ENCODE results near the gene MICAL2. TPM values are rescaled to one million over a fixed set of nuclear protein-coding genes. Genes with fewer than 3 reads are reported as not detected.

Gene MICAL2
- total RNA-seq, 1 experiment from 2014 or later = 247 TPM

DNA sequence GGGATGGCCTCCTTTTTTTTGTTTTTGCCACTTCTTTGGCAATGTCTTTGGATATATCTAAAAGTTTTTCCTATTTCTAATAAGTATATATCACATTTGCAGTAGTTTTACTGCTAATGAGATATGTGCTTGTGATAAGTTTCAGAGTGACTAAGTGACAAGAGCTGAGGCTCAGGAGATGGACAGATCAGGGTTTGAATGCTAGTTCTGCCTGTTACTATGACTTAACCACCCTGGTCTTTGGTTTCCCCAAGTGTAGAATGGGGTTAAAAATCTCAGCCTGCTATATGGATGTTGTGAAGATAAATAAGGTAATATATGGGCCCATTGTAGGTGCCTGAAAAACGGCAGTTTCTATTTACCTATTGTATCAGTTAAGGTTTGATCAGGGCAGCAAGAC, 9.1 kb upstream of the MICAL2 start:
- no peaks in the 10 kb centered on the region for H3K36me3 Mint-ChIP-seq (ENCODE audit: insufficient read depth, unreplicated experiment)
- intact Hi-C loops (cut with micrococcal nuclease; ENCODE audit: unreplicated experiment) = no loop called here
- BruUV-seq (replicated peaks) = no TSS peak
- H3K27me3 ChIP-seq (replicated peaks; ENCODE audit: control insufficient read depth, insufficient read depth, low read length) = no peaks in the 10 kb centered on the region
- H3K4me1 ChIP-seq = peaks cover 17% of the 10 kb centered on the region
- ChIA-PET CTCF (no interaction called here), POLR2A (no interaction called here)
- DNase-seq = no peak
- H3K4me3 Mint-ChIP-seq (ENCODE audit: unreplicated experiment) = no peak overlapping the region
- peaks cover 41% of the 10 kb centered on the region for H3K4me1 Mint-ChIP-seq (ENCODE audit: low read depth, unreplicated experiment)
- no peak overlapping the region for H3K4me3 ChIP-seq (ENCODE audit: low read depth, low read length)
- no peaks in the 10 kb centered on the region for H3K9me3 ChIP-seq
- H3K36me3 ChIP-seq (ENCODE audit: control insufficient read depth, insufficient read depth, low read length) = no peaks in the 10 kb centered on the region
- H3K27me3 Mint-ChIP-seq (ENCODE audit: insufficient read depth, unreplicated experiment) = no peaks in the 10 kb centered on the region
- TF ChIP-seq, protein P1, sequence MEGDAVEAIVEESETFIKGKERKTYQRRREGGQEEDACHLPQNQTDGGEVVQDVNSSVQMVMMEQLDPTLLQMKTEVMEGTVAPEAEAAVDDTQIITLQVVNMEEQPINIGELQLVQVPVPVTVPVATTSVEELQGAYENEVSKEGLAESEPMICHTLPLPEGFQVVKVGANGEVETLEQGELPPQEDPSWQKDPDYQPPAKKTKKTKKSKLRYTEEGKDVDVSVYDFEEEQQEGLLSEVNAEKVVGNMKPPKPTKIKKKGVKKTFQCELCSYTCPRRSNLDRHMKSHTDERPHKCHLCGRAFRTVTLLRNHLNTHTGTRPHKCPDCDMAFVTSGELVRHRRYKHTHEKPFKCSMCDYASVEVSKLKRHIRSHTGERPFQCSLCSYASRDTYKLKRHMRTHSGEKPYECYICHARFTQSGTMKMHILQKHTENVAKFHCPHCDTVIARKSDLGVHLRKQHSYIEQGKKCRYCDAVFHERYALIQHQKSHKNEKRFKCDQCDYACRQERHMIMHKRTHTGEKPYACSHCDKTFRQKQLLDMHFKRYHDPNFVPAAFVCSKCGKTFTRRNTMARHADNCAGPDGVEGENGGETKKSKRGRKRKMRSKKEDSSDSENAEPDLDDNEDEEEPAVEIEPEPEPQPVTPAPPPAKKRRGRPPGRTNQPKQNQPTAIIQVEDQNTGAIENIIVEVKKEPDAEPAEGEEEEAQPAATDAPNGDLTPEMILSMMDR (IDR thresholded peaks at IDR 0.05; ENCODE audit: insufficient read depth in 1 of 2, low read depth in 1 of 2, low read length in 1 of 2, severe bottlenecking in 1 of 2, unreplicated experiment in 1 of 2) = no peak
- H3K9me3 Mint-ChIP-seq (ENCODE audit: unreplicated experiment) = no peaks in the 10 kb centered on the region
- H3K27ac Mint-ChIP-seq (ENCODE audit: unreplicated experiment) = no peak overlapping the region

DNA sequence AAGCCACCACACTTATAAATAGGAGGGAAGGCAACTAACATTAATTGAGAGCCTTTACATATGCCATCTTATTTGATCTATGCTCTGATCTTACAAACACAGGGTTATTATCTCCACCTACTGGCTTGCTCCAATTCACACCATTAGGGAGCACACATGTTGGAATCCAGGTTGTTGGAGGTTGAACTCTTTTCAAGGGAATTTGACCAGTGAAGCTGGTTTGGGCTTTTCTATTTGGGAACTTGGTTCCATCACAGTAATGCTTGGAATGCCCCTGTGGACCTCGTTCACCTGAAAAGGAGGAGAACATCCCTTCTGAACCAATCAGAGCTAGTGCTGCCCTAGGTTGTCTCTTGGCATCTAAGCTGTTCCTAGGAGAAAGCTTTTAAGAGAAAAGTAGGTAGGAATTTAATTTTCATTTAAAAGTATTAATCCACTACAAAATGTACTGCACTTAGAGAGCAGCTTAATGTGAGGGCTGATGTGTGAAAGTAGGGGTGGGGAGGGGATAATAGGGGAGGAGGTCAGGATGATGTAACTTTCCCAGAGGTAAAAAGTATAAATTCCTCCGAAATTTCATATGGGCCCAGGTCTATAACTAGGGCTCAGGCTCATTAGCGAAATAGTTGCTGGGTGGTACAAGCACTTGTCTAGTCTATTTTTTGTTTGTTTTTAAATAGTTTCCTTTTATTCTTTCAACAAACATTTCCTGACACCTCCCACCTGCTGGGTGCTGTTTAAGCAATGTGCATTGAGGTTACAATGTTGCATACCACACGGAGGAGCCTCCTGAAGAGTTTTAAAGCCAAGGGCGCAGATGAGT, 7.6 kb upstream of the MICAL2 start:
- TF ChIP-seq, protein P1 (IDR thresholded peaks at IDR 0.05; ENCODE audit: insufficient read depth in 1 of 2, low read depth in 1 of 2, low read length in 1 of 2, severe bottlenecking in 1 of 2, unreplicated experiment in 1 of 2) = no peak
- Mint-ChIP-seq H3K4me3 (ENCODE audit: unreplicated experiment) (no peak overlapping the region), H3K4me1 (ENCODE audit: low read depth, unreplicated experiment) (peaks cover 41% of the 10 kb centered on the region), H3K36me3 (ENCODE audit: insufficient read depth, unreplicated experiment) (no peaks in the 10 kb centered on the region), H3K9me3 (ENCODE audit: unreplicated experiment) (no peaks in the 10 kb centered on the region), H3K27me3 (ENCODE audit: insufficient read depth, unreplicated experiment) (no peaks in the 10 kb centered on the region), H3K27ac (ENCODE audit: unreplicated experiment) (peak overlapping the region; percentile 64)
- Histone ChIP-seq H3K27me3 (replicated peaks; ENCODE audit: control insufficient read depth, insufficient read depth, low read length) (no peaks in the 10 kb centered on the region), H3K9me3 (no peaks in the 10 kb centered on the region), H3K4me3 (ENCODE audit: low read depth, low read length) (no peak overlapping the region), H3K4me1 (peaks cover 17% of the 10 kb centered on the region), H3K36me3 (ENCODE audit: control insufficient read depth, insufficient read depth, low read length) (no peaks in the 10 kb centered on the region)
- ChIA-PET CTCF (interaction anchor here (1.0 to 1.4 kb wide), 6 partner anchors 12 to 75 kb away, joined by 3 to 6 read pairs (median 4); no protein-coding TSS in a partner anchor), POLR2A (interaction anchor here (0.6 kb wide), 1 partner anchor 509 kb away, joined by 4 read pairs; no protein-coding TSS in a partner anchor)
- BruUV-seq (replicated peaks) = no TSS peak
- no peak for DNase-seq
- intact Hi-C loops (cut with micrococcal nuclease; ENCODE audit: unreplicated experiment) = loop anchor here (2.0 kb wide), 1 partner anchor 56 kb away; no protein-coding TSS in a partner anchor

DNA sequence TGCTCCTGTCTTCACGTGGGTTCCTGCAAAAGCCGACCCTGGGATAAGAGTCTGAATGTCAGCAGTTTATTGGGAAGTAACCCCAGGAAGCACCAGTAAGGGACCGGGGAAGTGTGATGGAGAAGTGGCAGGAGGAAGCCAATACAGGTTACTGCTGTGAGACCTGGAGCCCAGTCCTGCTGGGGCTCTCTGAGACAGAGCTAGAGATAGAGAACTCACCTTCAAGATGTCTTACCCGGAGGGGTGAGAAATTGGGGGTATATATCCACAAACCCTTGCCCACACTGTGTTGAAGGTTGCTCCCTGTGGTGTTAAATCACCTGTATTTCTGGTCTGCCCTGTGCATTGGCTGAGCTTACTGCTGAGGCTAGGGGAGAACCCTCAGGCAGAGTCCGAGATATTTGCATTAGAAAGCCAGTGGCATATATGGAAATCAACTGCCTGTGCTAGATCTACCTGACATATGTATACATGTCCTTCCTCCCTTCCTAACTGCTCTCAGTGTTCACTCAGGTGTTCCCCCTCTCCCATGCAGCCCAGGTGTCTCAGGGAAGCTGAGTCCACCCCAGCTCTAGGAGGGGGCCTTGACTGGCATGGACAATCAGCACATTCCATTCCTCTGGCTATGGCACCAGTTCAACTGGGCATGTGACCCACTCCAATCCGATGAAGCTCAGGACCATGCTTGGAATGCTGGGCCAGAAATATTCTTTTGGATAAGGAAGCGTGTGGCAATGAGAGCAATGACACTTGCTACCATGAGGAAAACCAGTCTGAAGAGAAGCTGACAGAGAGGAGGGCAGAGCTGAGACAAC, 6.8 kb upstream of the MICAL2 start:
- intact Hi-C loops (cut with micrococcal nuclease; ENCODE audit: unreplicated experiment) = loop anchor here (2.0 kb wide), 1 partner anchor 57 kb away; no protein-coding TSS in a partner anchor
- POLR2A ChIA-PET = no interaction called here
- Histone ChIP-seq H3K36me3 (ENCODE audit: control insufficient read depth, insufficient read depth, low read length) (no peaks in the 10 kb centered on the region), H3K27me3 (replicated peaks; ENCODE audit: control insufficient read depth, insufficient read depth, low read length) (no peaks in the 10 kb centered on the region), H3K9me3 (no peaks in the 10 kb centered on the region), H3K4me3 (ENCODE audit: low read depth, low read length) (no peak overlapping the region), H3K4me1 (peaks cover 17% of the 10 kb centered on the region)
- H3K27ac Mint-ChIP-seq (ENCODE audit: unreplicated experiment) = peak overlapping the region; percentile 64
- TF ChIP-seq, protein P1 (IDR thresholded peaks at IDR 0.05; ENCODE audit: insufficient read depth in 1 of 2, low read depth in 1 of 2, low read length in 1 of 2, severe bottlenecking in 1 of 2, unreplicated experiment in 1 of 2) = no peak
- peaks cover 37% of the 10 kb centered on the region for H3K4me1 Mint-ChIP-seq (ENCODE audit: low read depth, unreplicated experiment)
- no peak overlapping the region for H3K4me3 Mint-ChIP-seq (ENCODE audit: unreplicated experiment)
- CTCF ChIA-PET = interaction anchor here (0.9 to 1.4 kb wide), 9 partner anchors 13 to 75 kb away, joined by 3 to 6 read pairs (median 4); no protein-coding TSS in a partner anchor
- no peak for DNase-seq
- no peaks in the 10 kb centered on the region for H3K27me3 Mint-ChIP-seq (ENCODE audit: insufficient read depth, unreplicated experiment)
- no peaks in the 10 kb centered on the region for H3K36me3 Mint-ChIP-seq (ENCODE audit: insufficient read depth, unreplicated experiment)
- no TSS peak for BruUV-seq (replicated peaks)
- no peaks in the 10 kb centered on the region for H3K9me3 Mint-ChIP-seq (ENCODE audit: unreplicated experiment)

Measured in Caco-2 (cell line).